Stimulated activated CD4-positive, alpha-beta T cell treated with anti-CD3 and anti-CD28 coated beads, Interleukin-12 subunit alpha, Interleukin-12 subunit beta, amount 100 ng/mL, for 48 hours (primary cell): ENCODE data around the gene ADAMTSL3.
"Not testable (repeated sequence)": the region's sequence is repeated elsewhere in the genome, so short reads cannot be mapped to it uniquely, and the experiment has no call there.

Experiments
- DNase-seq, 3 donors: peaks; one replicate each; pipeline ENCODE4 v3.0.0-alpha.2; 2020; ENCODE audit warnings: low read depth in 2 of 3, low spot score in 1 of 3

Gene ADAMTSL3

DNA sequence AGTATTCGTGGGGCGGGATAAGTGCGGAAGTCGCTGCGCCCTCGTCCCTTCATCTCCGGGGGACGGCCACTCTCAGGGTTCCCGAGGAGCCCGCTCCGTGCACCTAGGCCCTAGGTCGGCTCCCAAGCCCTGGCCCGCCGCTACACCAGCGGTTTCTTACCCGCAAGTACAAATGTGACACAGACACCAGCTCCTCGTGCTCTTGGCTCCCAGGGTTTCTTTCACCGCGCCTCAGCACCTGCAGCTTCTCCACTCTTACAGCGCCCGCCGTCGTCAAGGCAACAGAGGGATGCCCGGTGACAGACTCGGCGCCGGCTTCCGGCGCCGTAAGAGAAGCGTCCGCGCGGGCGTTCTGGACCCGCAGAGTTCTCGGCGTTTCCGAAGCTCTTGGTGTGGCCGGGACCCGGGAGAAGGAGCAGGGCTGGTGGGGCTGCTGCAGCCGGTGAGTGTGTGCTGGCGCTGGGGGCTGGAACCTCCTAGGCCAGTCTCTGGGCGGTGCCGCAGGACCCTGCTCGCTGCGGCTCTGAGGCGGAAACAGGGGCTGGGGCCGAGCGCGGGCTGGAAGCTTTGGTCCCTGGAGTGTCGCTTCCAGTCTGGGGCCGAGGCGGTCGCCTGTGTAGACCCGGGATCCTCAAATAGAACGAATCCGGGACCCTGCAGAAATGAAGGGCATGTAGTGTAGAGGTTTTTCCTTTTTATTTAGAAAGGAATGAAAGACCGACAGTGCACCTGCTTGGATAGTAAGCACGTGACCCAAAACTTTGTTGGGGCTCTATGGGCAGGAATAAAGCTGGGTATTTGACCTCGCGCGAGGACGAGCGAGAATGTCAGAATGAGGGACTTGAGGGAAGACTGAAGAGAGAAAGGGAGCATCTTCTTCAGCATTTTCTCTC lies 426.2 kb downstream of the ADAMTSL3 start:
- DNase-seq = peak; percentile 26 to 38 (median 35)

DNA sequence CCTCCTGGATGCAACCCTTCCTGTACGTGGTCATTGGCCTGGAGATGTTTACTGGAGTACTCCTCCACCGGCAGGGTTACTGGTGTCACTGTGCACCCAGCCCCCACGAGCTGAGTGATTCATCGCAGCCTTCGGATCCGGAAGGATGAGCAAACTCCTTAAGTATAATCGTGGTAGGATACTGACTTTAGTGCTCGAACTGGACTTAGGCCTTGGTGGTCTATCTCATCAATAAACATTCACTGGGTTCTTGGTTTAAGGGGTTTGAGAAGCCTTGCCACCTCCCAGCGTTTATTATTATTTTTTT lies 426.8 kb downstream of the ADAMTSL3 start:
- not testable (repeated sequence) for DNase-seq

DNA sequence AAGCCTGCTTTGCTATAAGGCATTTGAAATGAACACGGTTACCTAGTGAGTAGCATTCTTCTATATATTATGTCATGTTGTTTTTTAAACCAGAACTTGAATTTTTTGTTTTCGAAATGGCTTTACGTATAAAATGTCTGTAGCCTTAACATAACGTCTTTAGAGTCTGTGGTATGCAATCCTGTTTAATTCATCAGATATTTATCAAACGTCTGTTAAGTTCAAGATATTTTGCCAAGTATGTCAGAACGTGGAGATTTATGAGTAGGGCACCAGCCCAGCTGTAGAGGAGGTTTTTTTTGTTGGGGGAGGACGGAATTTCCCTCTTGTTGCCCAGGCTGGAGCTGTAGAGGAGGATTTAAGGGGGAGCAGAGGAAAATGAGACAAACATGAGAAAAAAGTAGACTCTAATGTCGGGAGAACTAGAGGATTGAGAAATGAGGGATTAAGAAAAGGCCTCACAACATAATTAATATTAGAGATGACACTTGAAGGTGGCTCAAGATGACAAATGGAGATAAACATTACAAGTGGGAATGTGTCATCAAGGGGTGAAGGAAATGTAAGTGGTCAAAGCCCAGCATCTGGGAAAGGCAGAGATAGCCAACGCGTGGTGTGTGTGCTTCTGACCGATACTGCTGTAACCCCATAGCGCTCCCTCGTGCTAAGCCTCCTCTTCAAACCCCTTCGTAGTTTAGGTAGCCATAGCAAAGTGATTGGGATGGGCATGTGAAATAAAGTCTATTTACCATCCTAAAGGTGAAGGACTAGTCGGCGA lies 427.7 kb downstream of the ADAMTSL3 start:
- DNase-seq = no peak

DNA sequence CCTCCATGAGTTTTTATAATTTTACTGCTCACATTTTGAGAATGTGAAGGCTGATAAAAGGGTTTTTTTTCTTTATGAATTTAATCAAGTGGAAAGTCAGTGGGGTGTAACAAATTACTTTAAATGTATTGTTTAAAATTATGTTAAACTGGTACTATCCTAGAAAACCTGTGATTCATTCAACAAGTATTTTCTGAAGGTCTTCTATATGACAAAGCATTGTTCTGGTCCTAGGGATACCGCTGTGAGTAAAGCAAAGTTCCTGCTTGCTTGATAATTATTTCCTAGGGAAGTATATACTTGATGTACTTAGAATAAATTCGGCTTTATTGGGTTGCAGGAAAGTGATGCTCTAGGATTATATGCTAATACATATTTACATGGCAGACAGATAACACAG lies 428.8 kb downstream of the ADAMTSL3 start:
- no peak for DNase-seq

DNA sequence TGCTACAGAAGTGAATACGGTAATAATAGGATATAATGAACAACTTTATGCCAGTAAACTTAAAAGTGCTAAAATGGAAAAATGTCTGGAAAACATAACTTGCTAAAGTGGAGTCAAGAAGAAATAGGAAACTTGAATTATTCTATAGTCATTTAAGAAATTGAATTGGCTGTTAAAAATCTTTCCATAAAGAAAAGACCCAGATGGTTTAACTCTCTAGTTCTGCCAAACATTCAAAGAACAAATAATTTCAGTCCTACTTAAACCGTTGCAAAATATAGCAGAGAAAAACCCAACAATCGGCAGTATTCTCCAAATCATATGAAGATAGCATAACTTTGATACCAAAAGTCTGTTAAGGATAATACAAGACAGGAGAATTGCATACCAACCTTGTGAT lies 432.1 kb downstream of the ADAMTSL3 start:
- not testable (repeated sequence) for DNase-seq
